Activated B cell treated with CpG ODN at 0.5 μM for 24 hours (primary cell): ENCODE measurements around the gene PNKP. TPM values are rescaled to one million over a fixed set of nuclear protein-coding genes. Genes with fewer than 3 reads are reported as not detected.

Source experiments
- ATAC-seq: fragments of 200-7000 bp; cut with Tn5 transposase; one replicate; pipeline ENCODE4 v1.10.0; 2021; ENCODE audit warnings: low read depth, mild to moderate bottlenecking, moderate library complexity
- CTCF ChIA-PET: fragments of 350-600 bp; sonication (Branson Sonifier 250); formaldehyde crosslinking; loops from one replicate; lab custom pipeline; 2021; ENCODE audit warnings: antibody characterized with exemption; lab: Charles Lee
- POLR2A ChIA-PET: fragments of 350-600 bp; sonication (Branson Sonifier 250); formaldehyde crosslinking; loops from one replicate; lab custom pipeline; 2021; ENCODE audit warnings: antibody characterized with exemption; lab: Charles Lee
- DNase-seq: peaks from one replicate; pipeline ENCODE4 v3.0.0; 2022
- H3K27ac Mint-ChIP-seq: one replicate; pipeline ENCODE4 v1.8.0; 2020; ENCODE audit warnings: mixed read lengths
- H3K27me3 Mint-ChIP-seq: one replicate; pipeline ENCODE4 v1.8.0; 2021; ENCODE audit warnings: mixed read lengths
- H3K36me3 Mint-ChIP-seq: one replicate; pipeline ENCODE4 v1.8.0; 2021; ENCODE audit warnings: low read depth, mixed read lengths
- H3K4me1 Mint-ChIP-seq: one replicate; pipeline ENCODE4 v1.8.0; 2021; ENCODE audit warnings: mixed read lengths
- H3K4me3 Mint-ChIP-seq: one replicate; pipeline ENCODE4 v1.8.0; 2020; ENCODE audit warnings: mild to moderate bottlenecking, mixed read lengths
- H3K9me3 Mint-ChIP-seq: one replicate; pipeline ENCODE4 v1.8.0; 2020; ENCODE audit warnings: mixed read lengths
- CTCF ChIP-seq: fragments of 200-600 bp; IDR thresholded peaks from one replicate; pipeline ENCODE4 v1.8.0; 2022; ENCODE audit warnings: antibody characterized with exemption, mild to moderate bottlenecking
- intact Hi-C: fragments of 100-400 bp; cut with micrococcal nuclease; formaldehyde crosslinking; loops from one replicate; pipeline ENCODE4 v1.15.1; 2024
- total RNA-seq: library from RNA; stranded (reverse); gene quantifications from 2 replicates; pipeline ENCODE4 v1.2.3, GENCODE V29; 2022

Gene PNKP
- total RNA-seq, 1 donor from 2014 or later, result 205 TPM

DNA sequence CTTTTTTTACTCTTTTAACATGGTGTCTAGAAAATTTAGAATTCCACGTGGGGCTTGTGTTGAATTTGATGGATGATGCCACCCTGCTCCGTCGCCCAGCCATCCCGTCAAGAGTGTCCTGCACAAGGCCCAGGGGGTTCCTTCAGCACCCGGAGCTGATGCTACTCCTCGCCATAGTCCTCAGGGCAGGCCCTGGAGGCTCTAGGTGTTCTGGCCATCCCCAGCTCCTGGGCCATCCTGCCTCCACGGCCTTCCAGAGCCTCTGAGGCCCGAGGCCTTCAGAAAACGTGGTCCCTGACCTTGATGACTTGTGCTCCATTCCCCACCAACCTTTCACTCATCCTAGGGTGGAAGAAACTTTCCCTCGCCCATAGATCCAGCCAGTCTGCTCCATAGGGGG, 6.5 kb upstream of the PNKP start:
- Mint-ChIP-seq H3K4me1 (peaks cover 33% of the 10 kb centered on the region), H3K36me3 (peaks cover 12% of the 10 kb centered on the region), H3K27ac (no peak overlapping the region), H3K27me3 (no peaks in the 10 kb centered on the region), H3K9me3 (no peaks in the 10 kb centered on the region), H3K4me3 (no peak overlapping the region)
- intact Hi-C loops, result loop anchor here (10.0 kb wide), 2 partner anchors 759 to 879 kb away; partner anchors contain the start of genes C19orf73, GYS1, LIN7B and PPFIA3
- TF ChIP-seq CTCF, result no peak
- ATAC-seq (no peak), DNase-seq (no peak)
- ChIA-PET POLR2A (interaction anchor here (0.6 to 4.5 kb wide), 2 partner anchors 56 to 533 kb away, joined by 6 to 73 read pairs; partner anchors contain the start of genes ATF5 and NUP62), CTCF (no interaction called here)

- no peaks in the 10 kb centered on the region for H3K9me3 Mint-ChIP-seq
- ChIA-PET CTCF (no interaction called here), POLR2A (no interaction called here)
- H3K27me3 Mint-ChIP-seq, result no peaks in the 10 kb centered on the region
- ATAC-seq (no peak), DNase-seq (no peak)
- intact Hi-C loops, result loop anchor here (10.0 kb wide), 2 partner anchors 758 to 878 kb away; partner anchors contain the start of genes C19orf73, GYS1, LIN7B and PPFIA3
- no peak for TF ChIP-seq CTCF
- no peak overlapping the region for H3K27ac Mint-ChIP-seq
- peaks cover 26% of the 10 kb centered on the region for H3K4me1 Mint-ChIP-seq
- no peak overlapping the region for H3K4me3 Mint-ChIP-seq
- H3K36me3 Mint-ChIP-seq, result peaks cover 8% of the 10 kb centered on the region
These were observed 5.7 kb upstream of the PNKP start for GRCh38 chr19:49873129-49873521.

- no peak overlapping the region for H3K4me3 Mint-ChIP-seq
- H3K9me3 Mint-ChIP-seq, result no peaks in the 10 kb centered on the region
- no peak for TF ChIP-seq CTCF
- no peak for DNase-seq
- H3K36me3 Mint-ChIP-seq, result peaks cover 8% of the 10 kb centered on the region
- no peak overlapping the region for H3K27ac Mint-ChIP-seq
- no peak for ATAC-seq
- peaks cover 26% of the 10 kb centered on the region for H3K4me1 Mint-ChIP-seq
- H3K27me3 Mint-ChIP-seq, result no peaks in the 10 kb centered on the region
- CTCF ChIA-PET, result no interaction called here
- POLR2A ChIA-PET, result no interaction called here
- intact Hi-C loops, result loop anchor here (10.0 kb wide), 2 partner anchors 758 to 878 kb away; partner anchors contain the start of genes C19orf73, GYS1, LIN7B and PPFIA3
These were observed 5.1 kb upstream of the PNKP start for GRCh38 chr19:49872245-49873128.

- Mint-ChIP-seq H3K4me1 (peaks cover 32% of the 10 kb centered on the region), H3K9me3 (no peaks in the 10 kb centered on the region)
- CTCF ChIA-PET, result no interaction called here
These were observed 4.1 kb upstream of the PNKP start for GRCh38 chr19:49871349-49871985.

More at GRCh38 chr19:49871349-49871985, 4.1 kb upstream of the PNKP start:
- POLR2A ChIA-PET, result interaction anchor here (0.6 kb wide), 1 partner anchor 402 kb away, joined by 3 read pairs; no protein-coding TSS in a partner anchor
- DNase-seq (no peak), ATAC-seq (no peak)
- Mint-ChIP-seq H3K4me3 (no peak overlapping the region), H3K27ac (no peak overlapping the region), H3K36me3 (peaks cover 11% of the 10 kb centered on the region), H3K27me3 (no peaks in the 10 kb centered on the region)
- TF ChIP-seq CTCF, result no peak
- intact Hi-C loops, result loop anchor here (10.0 kb wide), 2 partner anchors 757 to 877 kb away; partner anchors contain the start of genes C19orf73, GYS1, LIN7B and PPFIA3
